Small intestine (tissue), 7 donors: ENCODE measurements around the gene SELPLG. TPM values are rescaled to one million over a fixed set of nuclear protein-coding genes. Genes with fewer than 3 reads are reported as not detected.
"Not testable (repeated sequence)": the region's sequence is repeated elsewhere in the genome, so short reads cannot be mapped to it uniquely, and the experiment has no call there.

Experiments used
- DNase-seq, 2 donors: peaks; one replicate each; pipeline versions ENCODE4 v3.0.0 to v3.0.0-alpha.2; 2013
- FAIRE-seq: peaks from 2 replicates; lab custom pipeline; 2012; peaks lifted over from hg19 to GRCh38; lab: Jason Lieb, UNC
- H3K27ac ChIP-seq, 3 donors: one replicate each; pipeline ENCODE4 v1.5.1; 2013; ENCODE audit warnings: low read length in 2 of 3, mild to moderate bottlenecking in 2 of 3, control low read depth in 1 of 3, inconsistent platforms in 1 of 3, low read depth in 1 of 3, moderate library complexity in 1 of 3
- H3K27me3 ChIP-seq, 3 donors: one replicate each; pipeline ENCODE4 v1.6.1; 2013; ENCODE audit warnings: low read length in 3 of 3, inconsistent platforms in 1 of 3; ENCODE audit not compliant: control insufficient read depth in 3 of 3, insufficient read depth in 3 of 3
- H3K36me3 ChIP-seq, 3 donors: one replicate each; pipeline ENCODE4 v1.6.1; 2013; ENCODE audit warnings: low read length in 3 of 3, inconsistent platforms in 1 of 3, low read depth in 1 of 3, mild to moderate bottlenecking in 1 of 3, moderate library complexity in 1 of 3; ENCODE audit not compliant: control insufficient read depth in 3 of 3, insufficient read depth in 2 of 3
- H3K4me1 ChIP-seq, 3 donors: one replicate each; pipeline ENCODE4 v1.6.1; 2013; ENCODE audit warnings: low read length in 2 of 3, inconsistent platforms in 1 of 3, low read depth in 1 of 3, mild to moderate bottlenecking in 1 of 3, moderate library complexity in 1 of 3; ENCODE audit not compliant: control insufficient read depth in 3 of 3, insufficient read depth in 2 of 3
- H3K4me3 ChIP-seq, 3 donors: one replicate each; pipeline ENCODE4 v1.5.1; 2013; ENCODE audit warnings: low read length in 3 of 3, control low read depth in 1 of 3, inconsistent platforms in 1 of 3, low read depth in 1 of 3, mild to moderate bottlenecking in 1 of 3, moderate library complexity in 1 of 3
- H3K9me3 ChIP-seq, 2 donors: one replicate each; pipeline ENCODE4 v1.6.1; 2013; ENCODE audit warnings: low read depth in 1 of 2, low read length in 1 of 2; ENCODE audit not compliant: control insufficient read depth in 2 of 2, insufficient read depth in 1 of 2
- WGBS, 3 donors: extraction: QIAGEN DNeasy Blood & Tissue Kit; methylation state at CpG; one replicate each; pipeline ENCODE4 v1.1.7; 2013; 5-methylcytosine and 5-hydroxymethylcytosine counted together
- polyA plus RNA-seq, 4 donors: library from polyadenylated mRNA; stranded (reverse) in 3 of 4; unstranded in 1 of 4; fragments of 200-250 nt in 3 of 4; fragments of 120-200 nt in 1 of 4; gene quantifications; one replicate each; pipeline versions ENCODE4 v1.2.1 to v1.2.3, GENCODE V29; 2013
- donor health status: healthy with polysubstance abuse.
- donor health status: control.
- donor health status: control.
- donor health status: Bipolar disorder and iron deficiency.
- donor health status: healthy.

Gene SELPLG
- polyA plus RNA-seq, 4 donors, result 1.1 to 7.2 (median 4.6) TPM

GRCh38 chr12:108622421-108622820 lies 11.3 kb downstream of the SELPLG start:
- DNase-seq, result peak in 1 of 2 donors; percentile 39
- H3K27me3 ChIP-seq, result peaks cover 0 to 3% (median 0%) of the 10 kb centered on the region in 3 donors
- WGBS, 3 donors, result 33 to 40% (median 40%) methylated on average over 4 of the region's 4 CpGs
- H3K4me1 ChIP-seq, result no peaks in the 10 kb centered on the region
- H3K27ac ChIP-seq, result peak overlapping the region in 1 of 3 donors; percentile 36
- H3K4me3 ChIP-seq, result no peak overlapping the region
- no peaks in the 10 kb centered on the region for H3K36me3 ChIP-seq
- no peak for FAIRE-seq
- no peaks in the 10 kb centered on the region for H3K9me3 ChIP-seq

GRCh38 chr12:108621161-108621560 lies 12.5 kb downstream of the SELPLG start:
- WGBS, 3 donors, result 73 to 85% (median 73%) methylated on average over 3 of the region's 3 CpGs
- H3K36me3 ChIP-seq, result no peaks in the 10 kb centered on the region
- no peaks in the 10 kb centered on the region for H3K4me1 ChIP-seq
- H3K27me3 ChIP-seq, result peaks cover 0 to 3% (median 0%) of the 10 kb centered on the region in 3 donors
- H3K9me3 ChIP-seq, result peaks cover 0 to under 1% of the 10 kb centered on the region in 2 donors
- FAIRE-seq, result no peak
- H3K27ac ChIP-seq, result no peak overlapping the region
- DNase-seq, result no peak
- no peak overlapping the region for H3K4me3 ChIP-seq

GRCh38 chr12:108620236-108620879 lies 13.3 kb downstream of the SELPLG start:
- 89 to 94% (median 92%) methylated on average over 10 of the region's 10 CpGs for WGBS, 3 donors
- no peak overlapping the region for H3K4me3 ChIP-seq
- peaks cover 0 to 3% of the 10 kb centered on the region in 2 donors for H3K9me3 ChIP-seq
- H3K36me3 ChIP-seq, result no peaks in the 10 kb centered on the region
- FAIRE-seq, result no peak
- H3K27ac ChIP-seq, result no peak overlapping the region
- no peaks in the 10 kb centered on the region for H3K4me1 ChIP-seq
- peaks cover 0 to 3% (median 0%) of the 10 kb centered on the region in 3 donors for H3K27me3 ChIP-seq
- DNase-seq, result no peak

- WGBS, 3 donors, result 59 to 76% (median 72%) methylated on average over 14 of the region's 14 CpGs
- DNase-seq (no peak), FAIRE-seq (no peak)
- Histone ChIP-seq H3K4me3 (no peak overlapping the region), H3K27me3 (peaks cover 0 to 3% (median 0%) of the 10 kb centered on the region in 3 donors), H3K36me3 (no peaks in the 10 kb centered on the region), H3K4me1 (no peaks in the 10 kb centered on the region), H3K9me3 (peaks cover 0 to 3% of the 10 kb centered on the region in 2 donors), H3K27ac (no peak overlapping the region)
Measured at GRCh38 chr12:108619369-108620160, 14.1 kb downstream of the SELPLG start.

GRCh38 chr12:108618953-108619274 lies 14.8 kb downstream of the SELPLG start:
- not testable (repeated sequence) for H3K27ac ChIP-seq, DNase-seq, H3K4me3 ChIP-seq, H3K27me3 ChIP-seq, H3K36me3 ChIP-seq, H3K4me1 ChIP-seq, FAIRE-seq, H3K9me3 ChIP-seq
- 84 to 93% (median 88%) methylated on average over 4 of the region's 4 CpGs for WGBS, 3 donors

GRCh38 chr12:108618079-108618952 lies 15.4 kb downstream of the SELPLG start:
- 9 to 13% (median 12%) methylated on average over 16 of the region's 16 CpGs for WGBS, 3 donors
- H3K4me3 ChIP-seq, result no peak overlapping the region
- no peak for FAIRE-seq

GRCh38 chr12:108616941-108617858 lies 16.5 kb downstream of the SELPLG start:
- Histone ChIP-seq H3K4me1 (no peaks in the 10 kb centered on the region), H3K27ac (peak overlapping the region in 1 of 3 donors; percentile 67), H3K27me3 (peaks cover 0 to 3% (median 0%) of the 10 kb centered on the region in 3 donors), H3K9me3 (peaks cover 0 to 3% of the 10 kb centered on the region in 2 donors), H3K4me3 (no peak overlapping the region), H3K36me3 (no peaks in the 10 kb centered on the region)
- no peak for FAIRE-seq
- WGBS, 3 donors, result 64 to 76% (median 66%) methylated on average over 14 of the region's 14 CpGs
- DNase-seq, result no peak

More at GRCh38 chr12:108618079-108618952, 15.4 kb downstream of the SELPLG start:
- H3K9me3 ChIP-seq, result peaks cover 0 to 3% of the 10 kb centered on the region in 2 donors
- peaks cover 0 to 3% (median 0%) of the 10 kb centered on the region in 3 donors for H3K27me3 ChIP-seq
- no peaks in the 10 kb centered on the region for H3K36me3 ChIP-seq
- no peaks in the 10 kb centered on the region for H3K4me1 ChIP-seq
- H3K27ac ChIP-seq, result no peak overlapping the region
- peak; percentile 66 to 86 for DNase-seq
